Smooth muscle cell (in vitro differentiated cells): ENCODE measurements around the gene ZSCAN5A. TPM values are rescaled to one million over a fixed set of nuclear protein-coding genes. Genes with fewer than 3 reads are reported as not detected.

Experiments
- DNase-seq: peaks from one replicate; lab custom pipeline; 2025; ENCODE audit not compliant: unreplicated experiment; lab: John Stamatoyannopoulos, UW
- H2AFZ ChIP-seq: fragments of 200-600 bp; sonication (generic); 2 replicates; pipeline ENCODE4 v1.6.0; 2016; ENCODE audit warnings: antibody characterized with exemption, low read depth, mild to moderate bottlenecking
- H3F3A ChIP-seq: fragments of 200-600 bp; sonication (generic); 2 replicates; pipeline ENCODE4 v1.6.0; 2017; ENCODE audit warnings: antibody characterized with exemption, low read depth
- H3K27ac ChIP-seq: fragments of 200-600 bp; sonication (generic); 2 replicates; pipeline ENCODE4 v1.5.1; 2016; ENCODE audit warnings: low read depth, mild to moderate bottlenecking
- H3K27me3 ChIP-seq: fragments of 200-600 bp; sonication (generic); 2 replicates; pipeline ENCODE4 v1.6.1; 2016; ENCODE audit warnings: low read depth, mild to moderate bottlenecking
- H3K36me3 ChIP-seq: fragments of 200-600 bp; sonication (generic); 2 replicates; pipeline ENCODE4 v1.5.1; 2016; ENCODE audit warnings: low read depth
- H3K4me1 ChIP-seq: fragments of 200-600 bp; sonication (generic); 2 replicates; pipeline ENCODE4 v1.5.1; 2016; ENCODE audit warnings: low read depth
- H3K4me2 ChIP-seq: fragments of 200-600 bp; sonication (generic); 2 replicates; pipeline ENCODE4 v1.6.0; 2016; ENCODE audit warnings: mild to moderate bottlenecking
- H3K4me3 ChIP-seq: fragments of 200-600 bp; sonication (generic); 2 replicates; pipeline ENCODE4 v1.5.1; 2016; ENCODE audit warnings: mild to moderate bottlenecking
- H3K79me2 ChIP-seq: fragments of 200-600 bp; sonication (generic); 2 replicates; pipeline ENCODE4 v1.6.0; 2016; ENCODE audit warnings: low read depth, mild to moderate bottlenecking
- H3K9ac ChIP-seq: fragments of 200-600 bp; sonication (generic); 2 replicates; pipeline ENCODE4 v1.6.0; 2016; ENCODE audit warnings: low read depth
- H3K9me3 ChIP-seq: fragments of 200-600 bp; sonication (generic); replicated peaks from 2 replicates; pipeline ENCODE4 v1.5.1; 2016; ENCODE audit warnings: low read depth
- H4K20me1 ChIP-seq: fragments of 200-600 bp; sonication (generic); 2 replicates; pipeline ENCODE4 v1.6.0; 2016; ENCODE audit warnings: low read depth
- WGBS: methylation state at CpG from one replicate; pipeline ENCODE4 v1.1.7; 2016; ENCODE audit warnings: low lambda C conversion rate; 5-methylcytosine and 5-hydroxymethylcytosine counted together
- polyA plus RNA-seq: library from polyadenylated mRNA; unstranded; fragments of >200 nt; fragmentation: Nextera tagmentation; extraction: Ambion mirVana; gene quantifications from 2 replicates; pipeline ENCODE4 v1.2.1, GENCODE V29; 2016
- total RNA-seq: library from RNA; depleted of rRNA; stranded (reverse); fragments of >200 nt; gene quantifications from 2 replicates; pipeline ENCODE4 v1.2.3, GENCODE V29; 2014
- TF ChIP-seq, protein P1 (sequence below): fragments of 200-600 bp; sonication (generic); IDR thresholded peaks from 2 replicates; pipeline ENCODE4 v1.5.1; 2017; ENCODE audit warnings: borderline replicate concordance, mild to moderate bottlenecking, antibody characterized with exemption; ENCODE audit not compliant: insufficient read depth, poor library complexity, severe bottlenecking

The ZSCAN5A gene
- total and polyA plus RNA-seq, 2 experiments from 2014 or later = 4.7 to 5.3 TPM

DNA sequence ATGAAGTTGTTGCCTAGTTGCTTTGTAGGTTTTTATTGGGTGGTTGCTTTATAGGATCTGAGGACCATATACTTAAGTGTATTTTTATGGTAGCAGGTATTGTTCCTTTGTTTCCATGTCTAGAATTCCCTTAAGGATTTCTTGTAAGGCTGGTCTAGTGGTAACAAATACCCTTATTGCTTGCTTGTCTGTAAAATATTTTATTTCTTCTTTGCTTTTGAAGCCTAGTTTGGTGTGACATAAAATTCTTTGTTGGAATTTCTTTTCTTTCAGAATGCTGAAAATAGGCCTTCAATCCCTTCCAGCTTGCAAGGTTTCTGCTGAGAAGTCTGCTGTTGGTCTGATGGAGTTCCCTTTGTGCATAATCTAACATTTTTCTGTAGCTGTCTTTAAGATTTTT is 18.1 kb upstream of the ZSCAN5A start:
- Histone ChIP-seq H3K4me1 (no peaks in the 10 kb centered on the region), H3K27me3 (no peaks in the 10 kb centered on the region), H3K36me3 (peaks cover 3% of the 10 kb centered on the region), H3K27ac (no peak overlapping the region), H2AFZ (no peak overlapping the region), H3K9ac (no peak overlapping the region), H3K4me2 (no peak overlapping the region), H3K9me3 (peaks cover 2% of the 10 kb centered on the region), H3K4me3 (no peak overlapping the region), H4K20me1 (no peaks in the 10 kb centered on the region), H3F3A (no peaks in the 10 kb centered on the region), H3K79me2 (no peaks in the 10 kb centered on the region)
- no peak for DNase-seq
- TF ChIP-seq, protein P1, sequence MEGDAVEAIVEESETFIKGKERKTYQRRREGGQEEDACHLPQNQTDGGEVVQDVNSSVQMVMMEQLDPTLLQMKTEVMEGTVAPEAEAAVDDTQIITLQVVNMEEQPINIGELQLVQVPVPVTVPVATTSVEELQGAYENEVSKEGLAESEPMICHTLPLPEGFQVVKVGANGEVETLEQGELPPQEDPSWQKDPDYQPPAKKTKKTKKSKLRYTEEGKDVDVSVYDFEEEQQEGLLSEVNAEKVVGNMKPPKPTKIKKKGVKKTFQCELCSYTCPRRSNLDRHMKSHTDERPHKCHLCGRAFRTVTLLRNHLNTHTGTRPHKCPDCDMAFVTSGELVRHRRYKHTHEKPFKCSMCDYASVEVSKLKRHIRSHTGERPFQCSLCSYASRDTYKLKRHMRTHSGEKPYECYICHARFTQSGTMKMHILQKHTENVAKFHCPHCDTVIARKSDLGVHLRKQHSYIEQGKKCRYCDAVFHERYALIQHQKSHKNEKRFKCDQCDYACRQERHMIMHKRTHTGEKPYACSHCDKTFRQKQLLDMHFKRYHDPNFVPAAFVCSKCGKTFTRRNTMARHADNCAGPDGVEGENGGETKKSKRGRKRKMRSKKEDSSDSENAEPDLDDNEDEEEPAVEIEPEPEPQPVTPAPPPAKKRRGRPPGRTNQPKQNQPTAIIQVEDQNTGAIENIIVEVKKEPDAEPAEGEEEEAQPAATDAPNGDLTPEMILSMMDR = no peak

DNA sequence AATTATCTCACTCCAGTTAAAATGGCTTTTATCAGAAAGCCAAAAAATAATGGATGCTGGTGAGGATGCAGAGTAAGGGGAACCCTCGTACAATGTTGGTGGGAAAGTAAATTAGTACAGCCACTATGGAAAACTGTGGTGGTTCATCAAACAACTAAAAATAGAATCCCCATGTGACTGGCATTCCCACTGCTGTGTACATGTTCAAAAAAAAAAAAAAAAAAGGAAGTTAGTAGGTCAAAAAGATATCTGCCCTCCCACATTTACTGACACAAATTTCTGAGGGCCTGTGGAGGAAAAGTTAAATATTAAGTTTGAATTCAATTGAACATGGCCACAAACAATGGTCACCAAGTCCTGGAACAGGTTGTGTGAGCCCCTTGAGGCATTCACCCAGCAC is 9.8 kb upstream of the ZSCAN5A start:
- Histone ChIP-seq H4K20me1 (no peaks in the 10 kb centered on the region), H3K79me2 (no peaks in the 10 kb centered on the region), H3K27me3 (no peaks in the 10 kb centered on the region), H3K4me3 (no peak overlapping the region), H3F3A (no peaks in the 10 kb centered on the region), H3K9me3 (no peaks in the 10 kb centered on the region), H2AFZ (no peak overlapping the region), H3K36me3 (no peaks in the 10 kb centered on the region), H3K4me1 (no peaks in the 10 kb centered on the region), H3K4me2 (no peak overlapping the region), H3K27ac (no peak overlapping the region), H3K9ac (no peak overlapping the region)
- DNase-seq = no peak
- WGBS = 70% methylated on average over 1 of the region's 1 CpG
- TF ChIP-seq, protein P1 = no peak

DNA sequence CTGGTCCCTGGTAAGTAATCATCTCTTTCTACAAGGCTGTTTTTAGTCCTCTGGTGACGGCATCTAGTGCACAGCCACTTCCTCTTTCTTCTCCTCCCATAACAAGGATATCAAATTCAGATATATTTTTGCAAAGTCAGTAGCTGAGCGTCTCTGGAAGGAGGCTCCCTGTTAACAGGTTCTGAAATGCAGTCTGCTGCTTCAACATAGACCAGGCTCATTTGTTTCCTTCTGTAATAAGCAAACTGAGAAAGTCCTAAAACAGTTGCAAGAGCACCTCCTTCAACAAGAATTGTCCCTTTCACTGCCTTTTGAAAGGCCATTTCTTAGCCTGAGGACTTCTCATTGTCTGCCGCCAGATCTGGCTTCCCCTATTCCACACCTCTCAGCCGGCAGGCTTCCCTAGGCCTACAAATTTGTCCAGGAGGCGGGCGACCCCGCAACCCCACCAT is 7.4 kb upstream of the ZSCAN5A start:
- Histone ChIP-seq H3K79me2 (no peaks in the 10 kb centered on the region), H3K9ac (no peak overlapping the region), H3K4me1 (no peaks in the 10 kb centered on the region), H3K27ac (no peak overlapping the region), H2AFZ (no peak overlapping the region), H3K4me2 (no peak overlapping the region), H3K9me3 (no peaks in the 10 kb centered on the region), H3K36me3 (no peaks in the 10 kb centered on the region), H4K20me1 (no peaks in the 10 kb centered on the region), H3F3A (no peaks in the 10 kb centered on the region), H3K27me3 (no peaks in the 10 kb centered on the region), H3K4me3 (no peak overlapping the region)
- no peak for DNase-seq
- TF ChIP-seq, protein P1 = no peak
- 90% methylated on average over 7 of the region's 7 CpGs for WGBS

DNA sequence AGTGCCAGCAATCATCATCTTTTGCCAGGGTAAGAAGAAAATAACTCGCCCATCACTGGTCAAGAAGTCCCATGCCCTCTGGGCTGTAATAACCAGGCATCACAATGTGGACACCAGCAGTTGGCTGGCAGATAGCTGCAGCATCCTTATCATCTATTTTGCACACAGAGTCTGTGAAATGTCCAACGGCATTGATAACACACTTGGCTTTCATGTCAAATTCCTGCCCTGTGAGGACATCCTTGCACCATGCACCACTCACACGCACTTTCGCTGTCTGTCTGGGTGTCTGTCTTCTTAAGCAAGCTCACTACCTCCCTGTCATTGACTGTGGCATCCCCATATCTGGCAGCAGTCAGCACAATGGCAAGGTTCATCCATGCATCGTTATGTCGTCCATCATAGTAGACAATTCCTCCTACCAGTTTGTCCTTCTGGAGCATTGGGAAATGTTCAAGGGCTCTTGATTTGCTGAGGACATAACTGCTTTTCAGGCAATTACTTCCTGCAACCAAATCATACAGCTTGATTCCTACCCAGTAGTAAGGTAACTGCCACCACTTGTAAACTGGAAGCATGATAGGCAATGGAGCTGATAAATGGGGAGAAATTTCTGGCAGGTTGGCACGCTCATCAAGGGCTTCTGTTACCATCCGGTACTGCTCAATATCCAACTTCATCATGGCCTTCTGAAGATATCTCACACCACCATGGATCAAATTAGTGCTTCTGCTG is 6.8 kb upstream of the ZSCAN5A start:
- 87% methylated on average over 8 of the region's 8 CpGs for WGBS
- Histone ChIP-seq H2AFZ (no peak overlapping the region), H3K27me3 (no peaks in the 10 kb centered on the region), H3K27ac (no peak overlapping the region), H3K9ac (no peak overlapping the region), H3F3A (no peaks in the 10 kb centered on the region), H3K4me3 (no peak overlapping the region), H3K36me3 (no peaks in the 10 kb centered on the region), H4K20me1 (no peaks in the 10 kb centered on the region), H3K79me2 (no peaks in the 10 kb centered on the region), H3K4me1 (no peaks in the 10 kb centered on the region), H3K4me2 (no peak overlapping the region), H3K9me3 (no peaks in the 10 kb centered on the region)
- TF ChIP-seq, protein P1 = no peak
- DNase-seq = no peak
